Activated CD8-positive, alpha-beta memory T cell treated with anti-CD3 and anti-CD28 coated beads, Interleukin-2, amount 50 U/mL, for 4 hours (primary cell): ENCODE data around the gene COL16A1.

Experiments used
- DNase-seq: peaks from one replicate; pipeline ENCODE4 v3.0.0-alpha.2; 2020

The COL16A1 gene

GRCh38 chr1:31621498-31621820 is 82.4 kb downstream of the COL16A1 start:
- no peak for DNase-seq

GRCh38 chr1:31620631-31621497 is 83.0 kb downstream of the COL16A1 start:
- no peak for DNase-seq

GRCh38 chr1:31618916-31619846 is 84.6 kb downstream of the COL16A1 start:
- no peak for DNase-seq

GRCh38 chr1:31617916-31618746 is 85.7 kb downstream of the COL16A1 start:
- DNase-seq: peak; percentile 44

GRCh38 chr1:31617218-31617915 is 86.5 kb downstream of the COL16A1 start, which contains the start of gene HCRTR1:
Gene HCRTR1 (plus strand): TSS chr1:31617689. CDS start chr1:31619193, 1,504 bp downstream.
- DNase-seq: no peak

GRCh38 chr1:31615939-31616338 is 87.9 kb downstream of the COL16A1 start:
- no peak for DNase-seq

GRCh38 chr1:31615414-31615813 is 88.4 kb downstream of the COL16A1 start:
- DNase-seq: no peak

GRCh38 chr1:31614414-31615005 is 89.3 kb downstream of the COL16A1 start:
- DNase-seq: no peak

GRCh38 chr1:31609514-31610118 is 94.2 kb downstream of the COL16A1 start:
- DNase-seq: no peak

- DNase-seq: no peak
Observed at GRCh38 chr1:31607360-31607759, 96.5 kb downstream of the COL16A1 start.

GRCh38 chr1:31605908-31606427 is 97.8 kb downstream of the COL16A1 start:
- no peak for DNase-seq
